Naive thymus-derived CD4-positive, alpha-beta T cell (primary cell): ENCODE measurements around the gene LCA5. TPM values are rescaled to one million over a fixed set of nuclear protein-coding genes. Genes with fewer than 3 reads are reported as not detected.

Experiments used
- ATAC-seq: fragments of 150-1000 bp; cut with Tn5 transposase; 2 replicates; pipeline ENCODE4 v1.10.0; 2021; ENCODE audit warnings: mild to moderate bottlenecking, moderate library complexity
- CTCF ChIA-PET: fragments of 350-600 bp; sonication (Branson Sonifier 250); formaldehyde crosslinking; loops from one replicate; lab custom pipeline; 2021; ENCODE audit warnings: antibody characterized with exemption; lab: Charles Lee
- POLR2A ChIA-PET: fragments of 350-600 bp; sonication (Branson Sonifier 250); formaldehyde crosslinking; loops from one replicate; lab custom pipeline; 2021; ENCODE audit warnings: antibody characterized with exemption, inconsistent platforms; lab: Charles Lee
- DNase-seq, 9 donors: peaks; one replicate each; pipeline versions ENCODE4 v3.0.0 to v3.0.0-alpha.2; 2020 to 2022; ENCODE audit warnings: mixed read lengths in 1 of 9
- H3K27ac ChIP-seq: one replicate; pipeline ENCODE4 v1.7.0; 2013; ENCODE audit warnings: mild to moderate bottlenecking, low read depth, low read length, moderate library complexity
- H3K27me3 ChIP-seq, 2 donors: one replicate each; pipeline ENCODE4 v1.7.0; 2013; ENCODE audit warnings: low read length in 2 of 2, mild to moderate bottlenecking in 2 of 2, moderate library complexity in 2 of 2; ENCODE audit not compliant: control insufficient read depth in 2 of 2, insufficient read depth in 2 of 2
- H3K36me3 ChIP-seq, 3 experiments: 1 replicate in 2 of 3; 2 replicates in 1 of 3; pipeline ENCODE4 v1.7.0; 2013; ENCODE audit warnings: low read length in 3 of 3, mild to moderate bottlenecking in 3 of 3, moderate library complexity in 1 of 3; ENCODE audit not compliant: insufficient read depth in 3 of 3, control insufficient read depth in 2 of 3
- H3K4me1 ChIP-seq, 2 donors: one replicate each; pipeline ENCODE4 v1.7.0; 2013; ENCODE audit warnings: low read length in 2 of 2, mild to moderate bottlenecking in 2 of 2, moderate library complexity in 1 of 2; ENCODE audit not compliant: control insufficient read depth in 2 of 2, insufficient read depth in 2 of 2
- H3K4me3 ChIP-seq: 2 replicates; pipeline ENCODE4 v1.7.0; 2013; ENCODE audit warnings: mild to moderate bottlenecking, low read length
- H3K9me3 ChIP-seq, 3 experiments: 1 replicate in 2 of 3; 2 replicates in 1 of 3; pipeline ENCODE4 v1.7.0; 2013; ENCODE audit warnings: low read length in 3 of 3; ENCODE audit not compliant: control insufficient read depth in 2 of 3
- H3K27ac Mint-ChIP-seq, 9 donors: one replicate each; pipeline ENCODE4 v1.8.0; 2020 to 2022; ENCODE audit warnings: mixed read lengths in 9 of 9, mild to moderate bottlenecking in 8 of 9, moderate library complexity in 5 of 9, inconsistent platforms in 2 of 9
- H3K27me3 Mint-ChIP-seq, 5 donors: one replicate each; pipeline ENCODE4 v1.8.0; 2021 to 2022; ENCODE audit warnings: mixed read lengths in 5 of 5, mild to moderate bottlenecking in 1 of 5
- H3K36me3 Mint-ChIP-seq, 5 donors: one replicate each; pipeline ENCODE4 v1.8.0; 2020 to 2022; ENCODE audit warnings: mixed read lengths in 5 of 5, mild to moderate bottlenecking in 3 of 5, inconsistent platforms in 1 of 5
- H3K4me1 Mint-ChIP-seq, 7 donors: one replicate each; pipeline ENCODE4 v1.8.0; 2020 to 2022; ENCODE audit warnings: mixed read lengths in 7 of 7, mild to moderate bottlenecking in 3 of 7, inconsistent platforms in 1 of 7
- H3K4me3 Mint-ChIP-seq, 10 donors: one replicate each; pipeline ENCODE4 v1.8.0; 2020 to 2022; ENCODE audit warnings: mild to moderate bottlenecking in 10 of 10, mixed read lengths in 10 of 10, moderate library complexity in 6 of 10, inconsistent platforms in 2 of 10
- H3K9me3 Mint-ChIP-seq, 11 donors: one replicate each; pipeline ENCODE4 v1.8.0; 2020 to 2022; ENCODE audit warnings: mixed read lengths in 11 of 11, mild to moderate bottlenecking in 4 of 11, inconsistent platforms in 1 of 11, moderate library complexity in 1 of 11
- intact Hi-C, 2 donors: fragments of 100-400 bp; cut with micrococcal nuclease; formaldehyde crosslinking; loops; one replicate each; pipeline ENCODE4 v1.15.1; 2023
- polyA plus RNA-seq, 2 donors: library from polyadenylated mRNA; unstranded; fragments of 300-500 nt; fragmentation: Illumina TruSeq; gene quantifications; one replicate each; pipeline ENCODE4 v1.2.3, GENCODE V29; 2021
- total RNA-seq, 6 experiments: library from RNA in 5 of 6; stranded (reverse) in 5 of 6; gene quantifications; 1 replicate in 5 of 6; 2 replicates in 1 of 6; pipeline ENCODE4 v1.2.3 and lab custom pipeline; 2021 to 2026

LCA5 gene
- total and polyA plus RNA-seq, 7 experiments from 2014 or later = 0.10 to 0.65 (median 0.30) TPM

DNA sequence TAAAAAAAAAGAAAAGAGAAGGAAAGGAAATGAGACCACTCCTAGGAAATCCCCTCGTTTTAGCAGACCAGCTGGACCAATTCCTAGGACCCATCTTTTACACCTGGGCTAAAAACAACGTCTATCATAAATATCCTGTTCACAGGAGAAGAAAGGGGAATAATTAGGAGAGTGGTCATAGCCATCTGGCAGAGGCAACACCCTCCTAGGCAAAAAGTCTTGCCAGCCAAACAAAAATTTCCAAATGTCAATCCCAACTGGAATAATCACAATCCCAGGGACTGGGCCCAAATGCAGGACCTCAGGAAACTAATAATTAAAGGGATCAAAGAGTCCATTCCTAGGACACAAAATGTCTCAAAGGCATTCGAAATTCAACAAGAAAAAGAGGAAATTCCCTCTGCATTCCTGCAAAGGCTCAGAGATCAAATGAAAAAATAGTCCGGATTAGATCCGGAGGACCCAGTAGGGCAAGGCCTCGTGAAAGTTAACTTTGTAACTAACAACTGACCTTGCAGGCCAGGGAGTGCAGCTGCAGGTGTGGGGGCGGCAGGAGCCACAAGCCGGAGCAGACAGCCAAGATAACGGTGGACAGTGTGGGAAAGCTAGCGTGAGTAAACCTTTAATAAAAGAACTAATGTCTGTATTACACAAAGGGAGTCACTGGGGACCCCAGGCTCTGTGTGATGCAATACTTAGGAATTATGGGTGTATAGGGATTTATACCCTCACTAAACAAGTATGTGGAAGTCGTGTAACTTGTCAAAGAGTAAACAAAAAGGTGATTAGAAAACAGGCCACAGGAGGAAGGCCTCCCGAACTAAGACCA is 11.7 kb downstream of the LCA5 start:
- no peaks in the 10 kb centered on the region for H3K36me3 ChIP-seq
- POLR2A ChIA-PET = no interaction called here
- intact Hi-C loops = no loop called here
- H3K4me3 ChIP-seq = no peak overlapping the region
- no peak overlapping the region for H3K27ac Mint-ChIP-seq
- peaks cover 0 to 5% (median 0%) of the 10 kb centered on the region in 11 donors for H3K9me3 Mint-ChIP-seq
- DNase-seq (no peak), ATAC-seq (no peak)
- H3K4me3 Mint-ChIP-seq = no peak overlapping the region
- no peaks in the 10 kb centered on the region for H3K36me3 Mint-ChIP-seq
- CTCF ChIA-PET = no interaction called here
- no peaks in the 10 kb centered on the region for H3K9me3 ChIP-seq
- no peaks in the 10 kb centered on the region for H3K4me1 ChIP-seq
- H3K27ac ChIP-seq = no peak overlapping the region
- H3K27me3 Mint-ChIP-seq = no peaks in the 10 kb centered on the region
- no peaks in the 10 kb centered on the region for H3K4me1 Mint-ChIP-seq
- H3K27me3 ChIP-seq = no peaks in the 10 kb centered on the region

DNA sequence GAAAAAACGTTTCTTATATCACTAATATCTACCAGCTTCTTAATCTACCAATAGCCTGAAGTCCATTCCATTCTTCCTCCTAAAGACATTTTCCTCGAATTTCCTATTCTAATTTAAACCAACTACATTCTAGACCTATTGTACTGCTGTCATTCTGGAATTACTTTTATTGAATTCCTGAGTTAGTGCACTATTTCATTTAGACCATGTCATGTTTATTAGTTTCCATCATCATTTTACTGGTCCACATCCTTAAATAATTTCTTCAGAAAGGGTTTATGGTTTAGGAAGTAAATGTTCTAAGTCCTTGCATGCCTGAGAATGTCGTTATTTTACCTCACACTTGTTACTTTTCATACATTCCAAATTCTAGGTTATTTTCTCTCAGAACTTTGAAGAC is 13.2 kb downstream of the LCA5 start:
- CTCF ChIA-PET = no interaction called here
- H3K27ac Mint-ChIP-seq = no peak overlapping the region
- intact Hi-C loops = no loop called here
- H3K9me3 Mint-ChIP-seq = peaks cover 0 to 3% (median 0%) of the 10 kb centered on the region in 11 donors
- no peaks in the 10 kb centered on the region for H3K36me3 ChIP-seq
- ATAC-seq (no peak), DNase-seq (no peak)
- H3K9me3 ChIP-seq = no peaks in the 10 kb centered on the region
- no peaks in the 10 kb centered on the region for H3K4me1 ChIP-seq
- POLR2A ChIA-PET = no interaction called here
- no peak overlapping the region for H3K27ac ChIP-seq
- H3K27me3 ChIP-seq = no peaks in the 10 kb centered on the region
- no peaks in the 10 kb centered on the region for H3K4me1 Mint-ChIP-seq
- H3K4me3 ChIP-seq = no peak overlapping the region
- no peak overlapping the region for H3K4me3 Mint-ChIP-seq
- H3K27me3 Mint-ChIP-seq = no peaks in the 10 kb centered on the region
- no peaks in the 10 kb centered on the region for H3K36me3 Mint-ChIP-seq

DNA sequence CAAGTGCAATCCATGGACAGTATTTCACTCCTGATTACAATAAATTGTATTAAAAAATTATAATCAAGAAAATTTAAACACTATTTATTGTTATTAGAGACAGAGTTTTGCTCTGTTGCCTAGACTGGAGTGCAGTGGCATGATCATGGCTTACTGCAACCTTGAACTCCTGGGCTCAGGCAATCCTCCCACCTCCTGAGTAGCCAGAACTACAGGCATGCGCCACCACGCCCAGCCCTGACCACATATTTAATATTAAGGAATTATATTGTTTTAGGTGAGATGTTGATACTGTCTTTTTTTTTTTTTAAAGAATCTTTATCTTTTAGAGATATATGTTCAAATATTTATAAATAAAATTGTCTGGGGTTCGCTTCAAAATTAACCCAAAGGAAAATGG is 14.6 kb downstream of the LCA5 start:
- Mint-ChIP-seq H3K4me1 (no peaks in the 10 kb centered on the region), H3K27ac (no peak overlapping the region), H3K4me3 (no peak overlapping the region), H3K27me3 (no peaks in the 10 kb centered on the region), H3K9me3 (peaks cover 0 to 1% (median 0%) of the 10 kb centered on the region in 11 donors), H3K36me3 (no peaks in the 10 kb centered on the region)
- no peak overlapping the region for H3K4me3 ChIP-seq
- no peaks in the 10 kb centered on the region for H3K4me1 ChIP-seq
- no peaks in the 10 kb centered on the region for H3K27me3 ChIP-seq
- intact Hi-C loops = no loop called here
- POLR2A ChIA-PET = no interaction called here
- DNase-seq = no peak
- no peak for ATAC-seq
- CTCF ChIA-PET = no interaction called here
- no peaks in the 10 kb centered on the region for H3K36me3 ChIP-seq
- no peaks in the 10 kb centered on the region for H3K9me3 ChIP-seq
- H3K27ac ChIP-seq = no peak overlapping the region

DNA sequence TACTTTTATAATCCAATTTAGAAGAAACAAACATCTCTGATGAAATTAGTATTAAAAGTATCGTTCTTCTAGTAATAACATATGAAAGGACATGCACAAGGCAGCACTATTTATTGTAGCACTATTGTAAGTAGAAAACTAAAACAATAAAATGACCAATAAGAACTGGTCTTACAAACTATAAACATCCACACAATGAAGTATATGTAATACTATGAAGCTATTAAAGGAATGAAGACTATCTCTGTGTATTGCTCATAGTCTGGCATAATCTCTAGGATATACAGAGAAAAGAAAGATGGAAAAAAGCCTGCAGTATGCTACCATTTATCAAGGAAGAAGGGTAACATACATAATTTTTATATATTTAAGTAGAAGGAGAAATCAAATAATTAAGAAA is 16.7 kb downstream of the LCA5 start:
- H3K4me1 ChIP-seq = no peaks in the 10 kb centered on the region
- no peaks in the 10 kb centered on the region for H3K27me3 ChIP-seq
- CTCF ChIA-PET = no interaction called here
- Mint-ChIP-seq H3K27ac (no peak overlapping the region), H3K27me3 (no peaks in the 10 kb centered on the region), H3K9me3 (no peaks in the 10 kb centered on the region), H3K4me1 (no peaks in the 10 kb centered on the region), H3K4me3 (no peak overlapping the region), H3K36me3 (no peaks in the 10 kb centered on the region)
- POLR2A ChIA-PET = no interaction called here
- no peaks in the 10 kb centered on the region for H3K36me3 ChIP-seq
- H3K9me3 ChIP-seq = no peaks in the 10 kb centered on the region
- H3K27ac ChIP-seq = no peak overlapping the region
- intact Hi-C loops = no loop called here
- H3K4me3 ChIP-seq = no peak overlapping the region
- ATAC-seq = no peak
- DNase-seq = no peak

DNA sequence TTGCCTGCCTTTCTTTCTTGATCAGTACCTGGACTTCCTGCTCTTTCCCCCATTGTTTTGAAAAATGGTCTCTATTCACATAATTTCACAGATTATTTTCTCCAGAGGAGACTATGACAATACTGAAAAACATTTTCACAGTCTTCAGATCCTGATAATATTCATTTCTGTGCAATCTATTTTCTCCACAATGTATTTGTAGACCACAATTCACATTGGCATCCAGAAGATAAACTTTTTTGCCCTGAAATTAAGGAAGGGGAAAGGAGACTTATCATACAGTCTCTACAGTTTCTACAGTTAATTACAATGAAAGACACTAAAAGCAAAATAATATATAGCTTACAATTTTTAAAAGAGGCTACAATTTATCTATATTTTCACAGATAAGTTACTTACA is 18.4 kb downstream of the LCA5 start:
- H3K4me3 ChIP-seq = no peak overlapping the region
- no peaks in the 10 kb centered on the region for H3K4me1 ChIP-seq
- Mint-ChIP-seq H3K4me1 (no peaks in the 10 kb centered on the region), H3K27ac (no peak overlapping the region), H3K9me3 (no peaks in the 10 kb centered on the region), H3K27me3 (no peaks in the 10 kb centered on the region), H3K36me3 (peaks cover 0 to 3% (median 0%) of the 10 kb centered on the region in 5 donors), H3K4me3 (no peak overlapping the region)
- intact Hi-C loops = no loop called here
- H3K9me3 ChIP-seq = no peaks in the 10 kb centered on the region
- ATAC-seq (no peak), DNase-seq (no peak)
- no peak overlapping the region for H3K27ac ChIP-seq
- H3K36me3 ChIP-seq = no peaks in the 10 kb centered on the region
- no peaks in the 10 kb centered on the region for H3K27me3 ChIP-seq
- POLR2A ChIA-PET = no interaction called here
- CTCF ChIA-PET = no interaction called here

DNA sequence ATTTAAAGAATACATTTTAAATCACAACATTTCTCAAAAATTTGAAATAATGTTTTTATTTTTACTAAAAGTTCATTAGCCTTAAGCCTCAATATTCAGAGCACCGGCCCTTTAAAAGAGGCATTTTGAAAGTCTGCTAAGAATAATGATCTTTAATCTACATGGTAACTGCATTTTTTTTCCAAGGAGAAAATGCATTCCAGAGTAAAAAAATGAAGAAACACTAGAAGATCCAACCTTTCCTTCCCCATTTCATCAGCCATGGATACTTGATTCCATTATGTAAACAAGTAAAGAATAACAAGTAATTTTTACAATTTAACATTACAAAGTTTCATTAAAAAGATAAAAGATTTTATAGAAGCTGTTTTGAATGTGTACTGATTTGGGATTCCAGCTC is 21.8 kb downstream of the LCA5 start:
- H3K36me3 Mint-ChIP-seq = peaks cover 0 to 15% (median 0%) of the 10 kb centered on the region in 5 donors
- H3K4me3 Mint-ChIP-seq = no peak overlapping the region
- peaks cover 0 to 1% (median 0%) of the 10 kb centered on the region in 11 donors for H3K9me3 Mint-ChIP-seq
- Histone ChIP-seq H3K27ac (no peak overlapping the region), H3K36me3 (no peaks in the 10 kb centered on the region), H3K27me3 (no peaks in the 10 kb centered on the region), H3K9me3 (no peaks in the 10 kb centered on the region), H3K4me3 (no peak overlapping the region), H3K4me1 (no peaks in the 10 kb centered on the region)
- H3K4me1 Mint-ChIP-seq = no peaks in the 10 kb centered on the region
- DNase-seq (no peak), ATAC-seq (no peak)
- no peaks in the 10 kb centered on the region for H3K27me3 Mint-ChIP-seq
- CTCF ChIA-PET = no interaction called here
- POLR2A ChIA-PET = no interaction called here
- intact Hi-C loops = no loop called here
- no peak overlapping the region for H3K27ac Mint-ChIP-seq

DNA sequence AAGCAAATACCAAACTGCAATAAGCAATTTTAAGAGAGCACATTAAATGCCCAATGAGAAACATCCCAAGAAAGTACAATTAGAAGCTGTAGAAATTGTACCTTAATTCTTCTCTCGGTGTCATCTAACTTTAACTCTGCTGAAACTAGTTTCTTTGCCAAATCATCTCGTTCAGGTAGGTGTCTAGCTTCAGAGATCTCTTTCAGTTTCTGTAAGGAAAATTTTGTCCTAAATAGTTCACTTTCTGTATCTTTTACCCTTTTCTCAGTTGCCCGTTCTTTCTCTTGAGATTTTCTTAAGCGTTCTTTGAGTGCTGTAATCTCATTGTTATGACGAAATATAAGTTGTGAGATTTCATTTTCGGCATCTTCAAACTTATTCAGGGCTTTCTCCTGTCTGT is 24.1 kb downstream of the LCA5 start:
- ATAC-seq = no peak
- H3K9me3 ChIP-seq = no peaks in the 10 kb centered on the region
- no peaks in the 10 kb centered on the region for H3K4me1 Mint-ChIP-seq
- H3K4me3 Mint-ChIP-seq = no peak overlapping the region
- H3K9me3 Mint-ChIP-seq = peaks cover 0 to 1% (median 0%) of the 10 kb centered on the region in 11 donors
- H3K27me3 Mint-ChIP-seq = no peaks in the 10 kb centered on the region
- H3K36me3 ChIP-seq = no peaks in the 10 kb centered on the region
- intact Hi-C loops = no loop called here
- no peak overlapping the region for H3K27ac Mint-ChIP-seq
- H3K27me3 ChIP-seq = no peaks in the 10 kb centered on the region
- no peak overlapping the region for H3K4me3 ChIP-seq
- CTCF ChIA-PET = no interaction called here
- POLR2A ChIA-PET = no interaction called here
- H3K27ac ChIP-seq = no peak overlapping the region
- H3K36me3 Mint-ChIP-seq = peaks cover 0 to 15% (median 0%) of the 10 kb centered on the region in 5 donors
- H3K4me1 ChIP-seq = no peaks in the 10 kb centered on the region
- no peak for DNase-seq
